ENCODE data around the gene CA11. TPM values are rescaled to one million over a fixed set of nuclear protein-coding genes. Genes with fewer than 3 reads are reported as not detected.

CA11 gene
- total and polyA plus RNA-seq, 9 of the 15 experiments (the other 6 are each of a cell fraction or from before 2014, with no cell fraction given), result 2.9 to 19.9 (median 8.3) TPM

GRCh38 chr19:48644839-48645619 is 958 bp downstream of the CA11 start:
- intact Hi-C loops (cut with micrococcal nuclease) (loop anchor here (5.0 kb wide), 1 partner anchor 92 kb away; no protein-coding TSS in a partner anchor), in situ Hi-C loops (cut with MboI) (loop anchor here (5.0 to 10.0 kb wide), 4 partner anchors 97 to 330 kb away; partner anchors contain the start of genes HSD17B14 and RASIP1)
- ChIA-PET POLR2A (interaction anchor here (0.5 to 1.3 kb wide), 11 partner anchors 11 to 945 kb away, joined by 3 to 7 read pairs (median 3); partner anchors contain the start of gene PPP1R15A), CTCF (ENCODE audit: low intra/inter-chr PET ratio) (interaction anchor here (0.8 to 0.9 kb wide), 2 partner anchors 94 to 192 kb away, joined by 4 to 6 read pairs; no protein-coding TSS in a partner anchor)
- H2AFZ ChIP-seq (ENCODE audit: low read depth, low read length), result peak overlapping the region; percentile 95
- peaks cover 21 to 38% of the 10 kb centered on the region in 2 experiments; a peak in 4 of 5 replicates for H3K4me1 ChIP-seq (replicated peaks in 1 of 2; ENCODE audit: control insufficient read depth in 2 of 2, insufficient read depth in 2 of 2, low read length in 2 of 2)
- H3K27me3 ChIP-seq (ENCODE audit: control insufficient read depth in 2 of 2, insufficient read depth in 2 of 2, low read length in 2 of 2), result no peaks in the 10 kb centered on the region
- peak overlapping the region; percentile 56 for H3K4me3 ChIP-seq
- peak; percentile 52 to 87 (median 65) for DNase-seq (ENCODE audit: extremely low read depth in 1 of 4, low spot score in 3 of 4)
- no TSS peak for BruUV-seq (replicated peaks)
- peaks cover under 1% of the 10 kb centered on the region; the same call in 1 of the 3 replicates for H3K79me2 ChIP-seq (ENCODE audit: control insufficient read depth, insufficient read depth, low read length)
- peak; percentile 83 for FAIRE-seq
- H3K27ac ChIP-seq (ENCODE audit: extremely low read depth, low read depth, low read length), result no peak overlapping the region
- WGBS (ENCODE audit: insufficient coverage, low coverage, missing lambda C conversion rate), result 6% methylated on average over 14 of the region's 25 CpGs
- no peaks in the 10 kb centered on the region for H4K20me1 ChIP-seq (replicated peaks; ENCODE audit: control insufficient read depth, insufficient read depth, low read length)
- H3K9me3 ChIP-seq (replicated peaks; ENCODE audit: control insufficient read depth, insufficient read depth, low read depth, low read length), result no peaks in the 10 kb centered on the region
- H3K9ac ChIP-seq (ENCODE audit: insufficient read depth in 1 of 2, low read depth in 2 of 2, low read length in 2 of 2), result peak overlapping the region; percentile 43 to 87
- ATAC-seq, result peak; percentile 72
- no peaks in the 10 kb centered on the region for H3K9me1 ChIP-seq (ENCODE audit: control insufficient read depth, insufficient read depth, low read length)
- peak overlapping the region; percentile 84 for H3K4me2 ChIP-seq (ENCODE audit: insufficient read depth, low read length)
- H3K36me3 ChIP-seq (ENCODE audit: control insufficient read depth, insufficient read depth, low read length), result no peaks in the 10 kb centered on the region
- TF ChIP-seq CBFB (CRISPR knock-in tag; IDR thresholded peaks at IDR 0.05) (no peak), TBL1XR1 (IDR thresholded peaks at IDR 0.05; ENCODE audit: low read length in 2 of 2) (0 out of 4 replicates have a peak, but pooled peaks of 1 of the 2 experiments have one; percentile 55), GATAD2A (IDR thresholded peaks at IDR 0.05) (peak; percentile 84; the same call in 1 of the 2 replicates), ZNF644 (tag; IDR thresholded peaks at IDR 0.05; ENCODE audit: low read depth) (peak; percentile 96), ZNF175 (CRISPR knock-in tag; IDR thresholded peaks at IDR 0.05; ENCODE audit: low read depth) (0 out of 2 replicates have a peak, but pooled peaks have one; percentile 67), HINFP (tag; conservative IDR thresholded peaks at IDR 0.05; ENCODE audit: low read depth) (no peak), HBP1 (CRISPR knock-in tag; IDR thresholded peaks at IDR 0.05) (no peak), NEUROD1 (IDR thresholded peaks at IDR 0.05; ENCODE audit: borderline replicate concordance, low read depth, low read length, partially characterized antibody) (no peak), TSHZ1 (CRISPR knock-in tag; IDR thresholded peaks at IDR 0.05) (no peak), CHD2 (IDR thresholded peaks at IDR 0.05; ENCODE audit: low read depth, low read length) (peak; percentile 14; the same call in 1 of the 2 replicates), TRIM28 (IDR thresholded peaks at IDR 0.05) (no peak), XRCC4 (IDR thresholded peaks at IDR 0.05; ENCODE audit: extremely low read depth, insufficient read depth, insufficient read length) (no peak), TBP (optimal IDR thresholded peaks at IDR 0.05; ENCODE audit: low read depth, low read length) (peak; percentile 28)

Data from K562 (cell line).